K562 (cell line): ENCODE results near the gene AKAP12. TPM values are rescaled to one million over a fixed set of nuclear protein-coding genes. Genes with fewer than 3 reads are reported as not detected.
A peak's percentile ranks its signal among the peaks of the same experiment; 100 is the strongest.

ENCODE experiments used
- ATAC-seq: fragments of 200-7000 bp; cut with Tn5 transposase; 3 replicates; pipeline ENCODE4 v1.9.1; 2020; ENCODE audit warnings: moderate library complexity
- BruUV-seq: library from RNA; stranded (reverse); fragments of 400-500 nt; replicated peaks from 2 replicates; lab custom pipeline; 2021; lab: Mats Ljungman, UMichigan
- CTCF ChIA-PET: fragments of 300-600 bp; formaldehyde crosslinking; extraction: SDS; loops from one replicate; lab custom pipeline; 2021; ENCODE audit warnings: low intra/inter-chr PET ratio; lab: Yijun Ruan, JAX
- POLR2A ChIA-PET: fragments of 300-600, 350-650 bp; sonication (Branson Sonifier 250); formaldehyde crosslinking; extraction: SDS; loops from one replicate; lab custom pipeline; 2021; ENCODE audit warnings: antibody characterized with exemption, inconsistent platforms; lab: Yijun Ruan, JAX
- DNase-seq, 4 experiments: peaks; one replicate each; pipeline versions ENCODE4 v3.0.0 to v3.0.0-alpha.2; 2011 to 2018; ENCODE audit warnings: low spot score in 3 of 4, mixed read lengths in 3 of 4; ENCODE audit errors: extremely low read depth in 1 of 4
- FAIRE-seq: peaks from 2 replicates; lab custom pipeline; 2011; peaks lifted over from hg19 to GRCh38; lab: Jason Lieb, UNC
- H2AFZ ChIP-seq: 2 replicates; pipeline ENCODE4 v1.6.0; 2011; ENCODE audit warnings: low read depth, low read length, control low read depth, inconsistent platforms
- H3K27ac ChIP-seq: fragments of 200-600 bp; 3 replicates; pipeline ENCODE4 v1.8.0; 2011; ENCODE audit warnings: low read depth, mild to moderate bottlenecking, control low read depth, inconsistent platforms, low read length, moderate library complexity, mixed read lengths; ENCODE audit errors: extremely low read depth
- H3K27me3 ChIP-seq, 2 experiments: fragments of 300-600 bp in 1 of 2; 2 replicates in 1 of 2; 3 replicates in 1 of 2; pipeline versions ENCODE4 v1.6.0 to v1.8.0; 2011; ENCODE audit warnings: inconsistent platforms in 2 of 2, low read length in 2 of 2, mild to moderate bottlenecking in 1 of 2, mixed read lengths in 1 of 2, moderate library complexity in 1 of 2; ENCODE audit not compliant: control insufficient read depth in 2 of 2, insufficient read depth in 2 of 2
- H3K36me3 ChIP-seq: fragments of 300-600 bp; 3 replicates; pipeline ENCODE4 v1.8.0; 2011; ENCODE audit warnings: mild to moderate bottlenecking, low read length, inconsistent platforms; ENCODE audit not compliant: control insufficient read depth, insufficient read depth
- H3K4me1 ChIP-seq, 2 experiments: fragments of 200-600 bp in 1 of 2; replicated peaks in 1 of 2; 2 replicates in 1 of 2; 3 replicates in 1 of 2; pipeline versions ENCODE4 v1.5.1 to v1.8.0; 2011; ENCODE audit warnings: inconsistent platforms in 2 of 2, low read length in 2 of 2, mild to moderate bottlenecking in 1 of 2, mixed read lengths in 1 of 2, moderate library complexity in 1 of 2; ENCODE audit not compliant: control insufficient read depth in 2 of 2, insufficient read depth in 2 of 2
- H3K4me2 ChIP-seq: 2 replicates; pipeline ENCODE4 v1.6.1; 2011; ENCODE audit warnings: low read length, control low read depth, inconsistent platforms, mixed read lengths; ENCODE audit not compliant: insufficient read depth
- H3K4me3 ChIP-seq: fragments of 200-600 bp; sonication (generic), shearing (Covaris generic); 2 replicates; pipeline ENCODE4 v1.5.1; 2016; ENCODE audit warnings: control low read depth, inconsistent platforms
- H3K79me2 ChIP-seq: fragments of 200-600 bp; 3 replicates; pipeline ENCODE4 v1.8.0; 2011; ENCODE audit warnings: low read length, inconsistent platforms; ENCODE audit not compliant: control insufficient read depth, insufficient read depth
- H3K9ac ChIP-seq, 2 experiments: 2 replicates each; pipeline versions ENCODE4 v1.6.0 to v1.6.1; 2011; ENCODE audit warnings: low read depth in 2 of 2, low read length in 2 of 2, control low read depth in 1 of 2, inconsistent platforms in 1 of 2, mild to moderate bottlenecking in 1 of 2, mixed read lengths in 1 of 2; ENCODE audit not compliant: insufficient read depth in 1 of 2
- H3K9me1 ChIP-seq: one replicate; pipeline ENCODE4 v1.6.0; 2011; ENCODE audit warnings: inconsistent platforms, mild to moderate bottlenecking, low read length, moderate library complexity; ENCODE audit not compliant: control insufficient read depth, insufficient read depth
- H3K9me3 ChIP-seq: replicated peaks from 2 replicates; pipeline ENCODE4 v1.5.1; 2011; ENCODE audit warnings: low read depth, low read length, inconsistent platforms; ENCODE audit not compliant: control insufficient read depth, insufficient read depth
- H4K20me1 ChIP-seq: replicated peaks from 2 replicates; pipeline ENCODE4 v1.6.1; 2011; ENCODE audit warnings: low read length, inconsistent platforms, mixed read lengths; ENCODE audit not compliant: control insufficient read depth, insufficient read depth
- C11orf30 ChIP-seq: fragments of 450-650 bp; IDR thresholded peaks from 2 replicates; pipeline ENCODE4 v1.6.1; 2016; ENCODE audit warnings: low read depth, mild to moderate bottlenecking
- DPF2 ChIP-seq: fragments of 450-650 bp; IDR thresholded peaks from 2 replicates; pipeline ENCODE4 v1.6.1; 2016
- HMGN3 ChIP-seq: IDR thresholded peaks from 2 replicates; pipeline ENCODE4 v1.6.1; 2011; ENCODE audit warnings: borderline replicate concordance, low read depth, mild to moderate bottlenecking, mixed read lengths, low read length; ENCODE audit not compliant: insufficient read length; ENCODE audit errors: extremely low read depth
- HOMEZ ChIP-seq: fragments of 250-450 bp; sonication (Bioruptor Pico); IDR thresholded peaks from 2 replicates; pipeline ENCODE4 v1.4.0; 2020; ENCODE audit warnings: mild to moderate bottlenecking, moderate library complexity
- MAFF ChIP-seq: IDR thresholded peaks from 2 replicates; pipeline ENCODE4 v1.6.1; 2012; ENCODE audit warnings: low read length, improper control_type of control experiment
- MAFG ChIP-seq: fragments of 450-650 bp; conservative IDR thresholded peaks from 2 replicates; pipeline ENCODE4 v1.6.1; 2016; ENCODE audit warnings: missing genetic modification characterization, missing compliant biosample characterization
- MAFK ChIP-seq: IDR thresholded peaks from 2 replicates; pipeline ENCODE4 v1.6.1; 2011; ENCODE audit warnings: low read length, improper control_type of control experiment
- MTF1 ChIP-seq: fragments of 250-450 bp; sonication (Bioruptor Pico); IDR thresholded peaks from 2 replicates; pipeline ENCODE4 v1.9.0; 2021; ENCODE audit warnings: moderate library complexity, mild to moderate bottlenecking, inconsistent platforms, borderline replicate concordance
- NFE2 ChIP-seq: IDR thresholded peaks from 2 replicates; pipeline ENCODE4 v1.6.1; 2014; ENCODE audit warnings: antibody characterized with exemption, low read depth
- PHF21A ChIP-seq: fragments of 450-650 bp; IDR thresholded peaks from 2 replicates; pipeline ENCODE4 v1.6.1; 2017; ENCODE audit warnings: low read depth, borderline replicate concordance
- PRMT5 ChIP-seq: sonication (generic); formaldehyde crosslinking; IDR thresholded peaks from 2 replicates; pipeline ENCODE4 v1.5.0; 2020; ENCODE audit warnings: missing genetic modification reagents
- RNF2 ChIP-seq: sonication (generic); IDR thresholded peaks from 2 replicates; pipeline ENCODE4 v1.6.1; 2016
- SNRNP70 ChIP-seq: fragments of 200-400 bp; formaldehyde crosslinking; optimal IDR thresholded peaks from 2 replicates; pipeline ENCODE3; 2017; ENCODE audit warnings: low read depth, low read length
- TSC22D4 ChIP-seq: fragments of 450-650 bp; IDR thresholded peaks from 2 replicates; pipeline ENCODE4 v1.6.1; 2016; ENCODE audit warnings: missing genetic modification characterization, missing biosample characterization, control low read depth
- ZFX ChIP-seq: sonication (generic); formaldehyde crosslinking; IDR thresholded peaks from 2 replicates; pipeline ENCODE4 v1.8.0; 2022; ENCODE audit warnings: mild to moderate bottlenecking, missing genetic modification reagents, moderate library complexity
- ZNF174 ChIP-seq: fragments of 250-450 bp; sonication (Bioruptor Pico); IDR thresholded peaks from 2 replicates; pipeline ENCODE4 v1.4.0; 2020; ENCODE audit warnings: mild to moderate bottlenecking
- ZNF23 ChIP-seq: fragments of 250-450 bp; sonication (Bioruptor Pico); IDR thresholded peaks from 2 replicates; pipeline ENCODE4 v1.4.0; 2020; ENCODE audit warnings: mild to moderate bottlenecking
- WGBS: fragments of 100-300 bp; shearing (Covaris generic); methylation state at CpG from one replicate; pipeline ENCODE4 v1.1.6; 2016; ENCODE audit warnings: low coverage, mixed read lengths; ENCODE audit not compliant: insufficient coverage; ENCODE audit errors: missing lambda C conversion rate; 5-methylcytosine and 5-hydroxymethylcytosine counted together
- in situ Hi-C: fragments of 300-500 bp; cut with MboI; formaldehyde crosslinking; loops from 4 replicates; pipeline ENCODE4 v1.15.0; 2018; ENCODE audit warnings: inconsistent platforms, mixed read lengths
- intact Hi-C: fragments of 100-400 bp; cut with micrococcal nuclease; formaldehyde crosslinking; loops from 2 replicates; pipeline ENCODE4 v1.14.2; 2022
- polyA plus RNA-seq, 8 experiments: library from polyadenylated mRNA; depleted of rRNA in 4 of 8; stranded (reverse) in 5 of 8; unstranded in 3 of 8; fragments of >200 nt; fragmentation: Nextera tagmentation in 2 of 8; fragmentation: Illumina TruSeq in 1 of 8; extraction: Ambion mirVana in 2 of 8; extraction: Trizol in 1 of 8; gene quantifications; 2 replicates each; pipeline versions ENCODE4 v1.2.1 to v1.2.3, GENCODE V29; 2011 to 2014; ENCODE audit warnings: inconsistent platforms in 1 of 8, missing spikeins in 1 of 8
- total RNA-seq, 7 experiments: library from RNA; depleted of rRNA in 6 of 7; stranded (reverse); fragments of >200 nt in 6 of 7; fragmentation: Illumina TruSeq in 2 of 7; extraction: Trizol in 2 of 7; gene quantifications; 2 replicates each; pipeline versions ENCODE4 v1.2.1 to v1.2.3, GENCODE V29; 2011 to 2021; ENCODE audit warnings: low replicate concordance in 1 of 7

The AKAP12 gene
- total and polyA plus RNA-seq, 9 of the 15 experiments (the other 6 are each of a cell fraction or from before 2014, with no cell fraction given), result 0.08 to 2.0 (median 0.62) TPM

- H3K36me3 ChIP-seq, result no peaks in the 10 kb centered on the region
- no peaks in the 10 kb centered on the region for H3K9me1 ChIP-seq
- POLR2A ChIA-PET, result interaction anchor here (1.2 kb wide), 2 partner anchors 11 to 20 kb away, joined by 6 read pairs; no protein-coding TSS in a partner anchor
- H3K4me2 ChIP-seq, result peak overlapping the region; percentile 20; the same call in 1 of the 2 replicates
- no peak overlapping the region for H3K4me3 ChIP-seq
- peaks cover 4% of the 10 kb centered on the region; the same call in 1 of the 2 replicates for H3K9me3 ChIP-seq
- no peak overlapping the region for H3K27ac ChIP-seq
- no peak overlapping the region; the same call in 1 of the 2 replicates for H2AFZ ChIP-seq
- TF ChIP-seq SNRNP70 (no peak), TSC22D4 (tag) (no peak), MAFF (peak; percentile 21; the same call in 1 of the 2 replicates), ZFX (CRISPR knock-in tag) (no peak), RNF2 (no peak), DPF2 (peak; percentile 21; the same call in 1 of the 2 replicates), MAFK (peak; percentile 10; the same call in 1 of the 2 replicates), MTF1 (no peak), C11orf30 (peak; percentile 49; the same call in 1 of the 2 replicates), PRMT5 (CRISPR knock-in tag) (no peak), ZNF174 (no peak), PHF21A (no peak), HMGN3 (no peak), MAFG (peak; percentile 57), HOMEZ (no peak), ZNF23 (CRISPR knock-in tag) (no peak), NFE2 (peak; percentile 76)
- FAIRE-seq (peak; percentile 11), ATAC-seq (peak; percentile 62), DNase-seq (no peak)
- intact Hi-C loops, result no loop called here
- no peaks in the 10 kb centered on the region for H4K20me1 ChIP-seq
- H3K27me3 ChIP-seq, result peaks cover 31 to 37% of the 10 kb centered on the region in 2 experiments
- H3K9ac ChIP-seq, result peak overlapping the region in 1 of 2 experiments; percentile 10; a peak in 1 of 4 replicates
- CTCF ChIA-PET, result interaction anchor here (0.6 kb wide), 1 partner anchor 1352 kb away, joined by 3 read pairs; no protein-coding TSS in a partner anchor
- 3% methylated on average over 11 of the region's 11 CpGs for WGBS
- no TSS peak for BruUV-seq
- in situ Hi-C loops, result no loop called here
- peaks cover 0 to 7% of the 10 kb centered on the region in 2 experiments; a peak in 2 of 5 replicates for H3K4me1 ChIP-seq
- no peaks in the 10 kb centered on the region for H3K79me2 ChIP-seq
Measured at GRCh38 chr6:151209071-151209831, 30.5 kb upstream of the AKAP12 start.
